GM21526 (cell line): ENCODE results near the gene MFAP3.
A peak's percentile ranks its signal among the peaks of the same experiment; 100 is the strongest.
"Not testable (repeated sequence)": the region's sequence is repeated elsewhere in the genome, so short reads cannot be mapped to it uniquely, and the experiment has no call there.

Experiments used
- ATAC-seq: cut with Tn5 transposase; IDR thresholded peaks from one replicate; pipeline ENCODE4 v1.9.1; 2021; ENCODE audit warnings: moderate library complexity; ENCODE audit not compliant: unreplicated experiment, low FRiP score

MFAP3 gene

DNA sequence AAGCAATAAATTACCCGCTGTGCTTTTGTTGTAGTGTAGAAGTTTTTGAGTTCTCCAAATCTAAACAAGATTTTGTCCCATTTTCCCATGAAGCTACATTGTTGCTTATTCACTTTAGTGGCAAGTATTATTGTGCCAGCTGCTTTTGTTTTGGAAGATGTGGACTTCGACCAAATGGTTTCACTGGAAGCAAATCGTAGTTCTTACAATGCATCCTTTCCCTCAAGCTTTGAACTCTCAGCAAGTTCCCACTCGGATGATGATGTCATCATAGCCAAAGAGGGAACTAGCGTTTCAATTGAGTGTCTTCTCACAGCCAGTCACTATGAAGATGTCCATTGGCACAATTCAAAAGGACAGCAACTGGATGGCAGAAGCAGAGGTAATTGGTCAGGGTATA is 10.9 kb downstream of the MFAP3 start:
- ATAC-seq = no peak

DNA sequence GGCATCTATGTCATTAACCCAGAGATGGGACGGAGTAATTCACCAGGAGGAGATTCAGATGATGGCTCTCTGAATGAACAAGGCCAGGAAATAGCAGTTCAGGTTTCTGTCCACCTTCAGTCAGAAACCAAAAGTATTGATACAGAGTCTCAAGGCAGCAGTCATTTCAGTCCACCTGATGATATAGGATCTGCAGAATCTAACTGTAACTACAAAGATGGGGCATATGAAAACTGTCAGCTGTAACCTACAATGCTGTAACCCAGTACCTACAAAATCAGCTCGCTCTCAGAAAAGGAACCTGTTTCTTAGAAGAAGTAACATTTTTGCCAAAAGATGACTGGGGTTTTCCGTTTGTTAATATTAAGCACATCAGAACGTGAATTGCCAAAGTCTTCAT is 14.7 kb downstream of the MFAP3 start:
- no peak for ATAC-seq

DNA sequence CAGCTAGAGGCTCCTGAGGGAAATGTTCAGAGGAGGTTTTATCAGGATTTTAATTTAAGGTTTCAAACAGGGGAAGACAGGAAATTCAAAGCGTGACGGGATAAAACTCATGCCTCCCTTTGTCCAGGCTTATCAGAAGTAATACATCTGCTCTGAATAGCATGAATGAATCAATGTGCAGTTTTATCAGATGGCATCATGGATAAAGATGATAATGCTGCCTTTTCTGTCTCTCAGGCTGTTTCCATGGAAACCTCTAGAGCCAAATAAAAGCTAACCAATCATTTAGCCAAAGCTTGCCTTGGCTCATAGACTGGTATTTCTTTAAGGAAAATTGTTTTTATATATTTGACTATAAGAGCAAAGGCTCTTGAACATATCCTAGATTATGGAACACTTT is 16.4 kb downstream of the MFAP3 start:
- ATAC-seq = no peak

DNA sequence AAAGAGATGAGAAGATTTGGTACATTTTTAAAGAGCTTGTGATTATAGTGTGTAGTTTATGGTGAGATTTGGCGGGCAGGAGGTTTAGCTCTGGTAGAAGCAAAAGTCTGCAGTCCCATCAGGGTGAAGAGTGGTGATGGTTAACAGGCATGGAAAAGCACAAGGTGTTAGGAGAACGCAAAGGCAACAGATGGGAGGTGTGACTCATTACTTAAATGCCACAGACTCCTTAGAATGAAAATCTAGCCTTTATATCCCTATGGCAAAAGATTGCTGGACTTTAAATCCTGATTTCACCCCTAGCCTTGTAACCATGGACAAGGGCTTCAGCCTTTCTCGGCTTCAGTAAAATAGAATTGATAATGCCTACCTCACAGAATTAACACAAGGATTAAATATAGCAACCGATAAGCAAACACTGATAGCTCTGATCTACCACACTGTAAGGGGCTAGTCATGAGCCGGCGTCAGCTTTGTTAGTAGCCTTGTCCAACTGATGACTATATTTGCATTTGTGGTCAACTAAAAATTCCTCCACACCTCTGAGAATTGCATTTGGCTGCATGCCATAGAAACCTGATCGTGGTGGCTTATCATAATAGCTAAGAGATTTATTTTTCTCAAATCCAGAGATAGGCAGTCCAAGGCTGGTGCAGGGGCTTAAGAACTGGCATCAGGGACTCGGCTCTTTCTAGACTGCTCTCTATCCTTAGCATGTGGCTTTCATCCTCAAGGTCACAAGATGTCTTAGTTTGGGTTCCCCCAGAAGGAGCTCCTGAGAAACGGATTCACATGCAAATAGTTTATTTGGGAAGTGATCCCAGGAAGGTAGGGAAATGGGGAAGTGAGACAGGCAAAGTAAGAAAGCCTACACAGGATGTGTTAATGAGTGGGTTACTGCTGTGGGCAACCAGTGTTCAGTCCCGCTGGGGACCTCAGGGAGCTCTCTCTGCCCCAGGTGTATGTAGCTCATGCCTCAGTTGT is 19.6 kb downstream of the MFAP3 start:
- peak; percentile 72 for ATAC-seq

- ATAC-seq = peak; percentile 57
Measured at GRCh38 chr5:154059039-154059430, 20.3 kb downstream of the MFAP3 start.

DNA sequence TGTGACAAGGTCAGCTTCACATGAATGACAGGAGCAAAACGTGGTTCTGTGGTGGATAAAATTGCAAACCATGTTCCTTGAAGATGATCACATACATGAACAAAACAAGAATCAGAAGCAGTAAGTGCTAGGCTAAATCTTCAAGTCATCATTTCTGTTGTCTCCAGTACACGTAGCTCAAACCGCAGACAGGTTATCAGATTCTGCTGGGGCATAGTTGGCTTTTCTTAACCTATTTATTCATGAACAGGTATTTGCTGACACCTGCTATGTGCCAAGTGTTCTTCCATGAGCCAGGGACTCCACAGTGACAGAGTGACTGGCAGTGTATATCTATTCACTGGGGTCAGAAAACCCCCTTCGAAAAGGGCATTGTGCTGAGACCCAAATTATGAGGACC is 20.8 kb downstream of the MFAP3 start:
- ATAC-seq = no peak

GRCh38 chr5:154060606-154061005 is 21.8 kb downstream of the MFAP3 start:
- no peak for ATAC-seq

DNA sequence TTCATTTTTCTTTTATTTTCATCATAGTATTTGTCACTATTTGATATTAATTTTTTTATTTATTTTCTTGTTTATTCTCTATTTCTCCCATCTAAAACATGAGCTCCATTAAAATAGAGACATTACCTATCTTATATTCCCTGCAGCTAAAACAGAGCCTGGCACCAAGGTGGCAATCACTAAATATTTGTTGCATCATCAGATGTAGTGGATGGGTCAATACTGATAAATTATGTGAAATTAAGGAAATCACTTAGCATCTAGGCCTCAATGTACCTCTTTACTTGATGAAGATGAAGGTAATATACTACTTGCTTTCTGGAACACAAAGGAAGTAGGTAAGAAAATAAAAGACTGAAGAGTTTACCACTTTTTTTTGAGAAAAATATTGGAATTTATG is 24.6 kb downstream of the MFAP3 start:
- ATAC-seq = no peak

- no peak for ATAC-seq
Measured at GRCh38 chr5:154065971-154066370, 27.2 kb downstream of the MFAP3 start.

GRCh38 chr5:154069854-154070253 is 31.1 kb downstream of the MFAP3 start:
- not testable (repeated sequence) for ATAC-seq

- ATAC-seq = peak; percentile 11
Measured at GRCh38 chr5:154071799-154072413, 33.1 kb downstream of the MFAP3 start.

GRCh38 chr5:154072414-154073171 is 33.8 kb downstream of the MFAP3 start:
- peak; percentile 97 for ATAC-seq

- ATAC-seq = no peak
Measured at GRCh38 chr5:154076240-154076922, 37.6 kb downstream of the MFAP3 start.

- ATAC-seq = no peak
Measured at GRCh38 chr5:154077696-154078095, 38.9 kb downstream of the MFAP3 start.

GRCh38 chr5:154078272-154078671 is 39.5 kb downstream of the MFAP3 start:
- ATAC-seq = no peak

DNA sequence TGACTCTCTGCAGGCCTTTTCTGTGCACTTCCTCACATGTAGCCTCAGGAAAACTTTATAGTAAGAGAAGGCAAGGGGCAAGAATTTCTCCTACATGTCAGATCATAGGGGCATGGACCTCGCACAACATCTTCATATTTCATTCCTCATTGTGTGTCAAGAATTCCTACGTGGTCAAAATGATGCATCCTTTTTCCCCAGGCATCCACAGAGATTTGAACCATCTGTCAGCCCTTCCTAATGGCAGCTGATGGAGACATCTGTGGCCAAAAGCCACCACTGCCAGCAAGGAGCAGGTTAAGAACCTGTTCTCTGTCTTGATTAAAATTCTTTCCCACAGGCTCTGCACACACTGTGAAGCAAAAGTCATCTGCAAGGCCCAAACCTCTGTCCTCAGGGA is 42.5 kb downstream of the MFAP3 start:
- no peak for ATAC-seq

GRCh38 chr5:154084062-154084639 is 45.4 kb downstream of the MFAP3 start:
- ATAC-seq = no peak

DNA sequence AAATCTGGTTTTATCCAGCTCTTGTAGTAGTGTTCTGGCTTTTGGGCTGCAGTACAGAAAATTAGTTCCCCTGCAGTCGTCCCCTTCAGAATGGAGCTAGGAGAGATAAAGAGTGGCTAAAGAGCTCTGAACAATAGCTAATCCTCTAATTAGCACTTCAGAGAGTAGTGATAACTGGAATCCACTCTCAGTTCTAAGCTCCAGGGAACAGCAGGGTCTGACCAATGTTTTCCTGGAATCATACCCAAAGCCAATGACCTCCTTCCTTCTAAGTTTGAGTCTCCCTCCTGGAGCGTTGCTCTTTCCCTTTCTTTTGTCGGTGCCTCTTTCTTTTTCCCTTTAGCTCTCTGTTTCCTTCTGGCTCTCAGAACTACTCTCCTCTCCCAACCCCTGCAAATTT is 47.4 kb downstream of the MFAP3 start:
- ATAC-seq = no peak

DNA sequence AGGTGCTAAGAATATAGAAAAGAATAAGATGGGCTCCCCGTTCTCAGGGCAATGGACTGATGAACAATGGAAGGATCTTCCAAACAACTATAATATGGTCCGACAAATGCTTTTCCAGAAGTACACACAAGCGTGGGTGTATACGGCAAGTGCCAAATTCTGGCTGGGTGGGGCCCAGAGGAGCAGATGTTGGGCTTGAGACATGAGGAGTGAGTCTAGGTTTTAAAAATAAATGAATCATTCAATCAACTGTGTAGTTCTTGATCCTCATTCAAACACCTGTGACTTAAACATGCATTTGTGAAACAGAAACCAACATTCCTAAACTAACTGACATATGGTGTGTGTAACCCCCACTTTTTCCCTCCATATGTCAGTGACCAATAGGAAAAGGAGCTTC is 47.9 kb downstream of the MFAP3 start:
- ATAC-seq = no peak

DNA sequence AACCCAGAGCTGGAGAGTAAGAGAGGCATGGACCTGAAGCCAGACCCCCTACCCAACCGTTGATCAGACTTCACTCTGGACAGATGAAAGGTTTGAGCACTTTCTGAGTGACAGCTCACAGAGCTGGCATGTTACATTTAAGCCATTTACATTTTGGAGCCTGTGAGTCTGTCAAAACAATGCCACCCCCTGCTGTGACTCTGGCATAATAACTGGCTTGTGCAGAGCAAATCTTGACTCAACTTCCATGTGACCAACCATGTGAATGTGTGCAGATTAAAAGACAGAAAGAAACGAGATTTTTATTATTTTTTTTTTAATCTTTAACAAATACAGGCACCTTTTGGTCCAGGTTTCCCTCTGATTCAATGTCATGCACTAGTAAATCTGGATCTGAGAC is 48.5 kb downstream of the MFAP3 start:
- ATAC-seq = no peak
